NCI-H1694 treated with DMSO at 0.1 percent for 48 hours (cell line): ENCODE results near the gene NOS1AP.
"Not testable (repeated sequence)": the region's sequence is repeated elsewhere in the genome, so short reads cannot be mapped to it uniquely, and the experiment has no call there.

Experiments used
- DNase-seq: peaks from one replicate; lab custom pipeline; 2025; lab: John Stamatoyannopoulos, UW

NOS1AP gene

DNA sequence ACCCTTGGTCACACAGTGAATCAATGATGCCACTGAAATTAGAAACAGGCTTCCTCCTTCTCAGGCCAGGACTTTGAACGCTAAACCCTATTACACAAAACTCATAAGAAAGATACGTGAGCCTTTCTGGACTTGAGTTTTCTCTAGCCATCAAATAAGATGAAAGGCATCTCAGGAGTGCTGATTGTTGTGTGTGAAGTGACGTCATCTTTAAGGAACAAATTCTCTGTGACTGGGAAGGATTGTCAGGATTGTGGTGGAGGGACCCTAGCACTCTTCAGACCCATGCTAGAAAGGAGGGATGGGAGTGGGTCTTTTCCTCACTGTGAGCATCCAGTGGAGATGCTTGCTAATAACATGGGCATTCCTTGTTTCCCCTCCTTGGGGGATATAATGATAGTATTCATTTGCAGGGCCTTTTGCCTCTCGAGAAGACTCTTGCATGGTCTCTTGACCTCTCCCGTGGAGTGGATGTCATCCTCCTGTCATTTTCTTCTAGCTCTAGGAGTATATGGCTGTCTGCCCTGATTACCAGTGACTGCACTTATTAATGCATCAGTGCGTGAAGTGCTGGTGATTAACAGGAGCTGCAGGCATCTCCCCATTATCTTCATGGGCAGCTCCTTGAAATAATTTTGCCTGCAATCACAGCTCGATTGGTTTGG is 267.3 kb downstream of the NOS1AP start:
- DNase-seq: no peak

DNA sequence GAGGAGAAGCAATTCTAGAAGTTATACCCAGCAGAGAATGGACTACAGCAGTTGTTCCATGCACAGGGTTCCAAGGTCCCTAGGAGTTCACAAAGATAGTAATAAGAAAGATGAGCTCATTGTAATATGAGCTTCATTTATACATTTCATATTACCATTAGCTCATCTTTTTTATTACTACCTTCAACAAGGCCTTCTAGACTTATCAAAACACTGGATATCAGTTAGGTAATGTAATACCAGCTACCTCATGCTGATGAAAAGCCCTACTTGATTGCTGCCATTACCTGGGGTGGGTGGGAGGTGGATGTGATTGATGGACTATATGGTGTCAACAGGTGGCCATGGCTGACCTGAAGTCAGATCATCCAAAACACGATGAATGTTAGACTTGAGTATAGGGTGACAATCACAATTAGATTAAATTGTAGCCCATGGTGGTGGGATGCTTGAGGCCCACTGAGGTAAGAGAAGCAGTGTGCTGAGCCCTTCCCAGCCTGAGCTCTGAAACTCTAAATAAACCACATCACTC is 273.0 kb downstream of the NOS1AP start:
- no peak for DNase-seq

DNA sequence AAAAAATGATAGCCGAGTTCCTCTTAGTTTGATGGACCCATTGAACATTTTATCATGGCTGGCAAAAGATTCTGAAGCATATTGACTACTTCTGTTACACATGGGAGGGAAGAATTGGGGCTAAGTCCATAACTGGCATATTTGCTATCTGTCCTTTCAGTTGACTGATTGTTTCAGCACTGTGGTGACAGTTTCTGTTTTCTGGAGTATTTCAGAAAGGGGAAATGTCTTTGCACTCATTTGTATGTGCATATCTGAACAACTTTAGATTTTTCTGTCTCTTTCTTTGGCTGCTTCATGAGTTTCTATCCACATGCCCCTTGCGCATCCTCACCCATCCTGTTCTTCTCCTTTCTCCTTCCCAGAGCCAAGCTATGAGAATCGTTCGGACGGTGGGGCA is 274.0 kb downstream of the NOS1AP start:
- no peak for DNase-seq

DNA sequence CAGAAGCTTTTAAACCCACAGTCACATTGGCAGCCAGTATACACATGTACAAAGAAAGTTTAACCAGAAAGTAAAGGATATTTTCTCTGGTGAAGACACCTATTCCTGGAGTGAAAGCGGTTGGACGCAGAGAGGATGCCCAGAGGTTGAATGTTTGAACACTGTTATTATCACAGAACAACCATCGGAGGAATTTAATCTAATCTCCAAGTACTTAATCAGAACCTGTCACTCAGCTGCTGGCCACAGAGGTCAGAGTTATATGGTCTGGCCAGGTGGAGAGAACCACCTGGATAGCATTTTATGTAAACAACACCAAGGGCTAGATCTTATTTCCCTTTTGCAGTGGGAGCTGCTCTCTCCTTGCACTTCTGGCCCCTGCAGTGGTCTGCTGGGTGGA is 277.8 kb downstream of the NOS1AP start:
- no peak for DNase-seq

DNA sequence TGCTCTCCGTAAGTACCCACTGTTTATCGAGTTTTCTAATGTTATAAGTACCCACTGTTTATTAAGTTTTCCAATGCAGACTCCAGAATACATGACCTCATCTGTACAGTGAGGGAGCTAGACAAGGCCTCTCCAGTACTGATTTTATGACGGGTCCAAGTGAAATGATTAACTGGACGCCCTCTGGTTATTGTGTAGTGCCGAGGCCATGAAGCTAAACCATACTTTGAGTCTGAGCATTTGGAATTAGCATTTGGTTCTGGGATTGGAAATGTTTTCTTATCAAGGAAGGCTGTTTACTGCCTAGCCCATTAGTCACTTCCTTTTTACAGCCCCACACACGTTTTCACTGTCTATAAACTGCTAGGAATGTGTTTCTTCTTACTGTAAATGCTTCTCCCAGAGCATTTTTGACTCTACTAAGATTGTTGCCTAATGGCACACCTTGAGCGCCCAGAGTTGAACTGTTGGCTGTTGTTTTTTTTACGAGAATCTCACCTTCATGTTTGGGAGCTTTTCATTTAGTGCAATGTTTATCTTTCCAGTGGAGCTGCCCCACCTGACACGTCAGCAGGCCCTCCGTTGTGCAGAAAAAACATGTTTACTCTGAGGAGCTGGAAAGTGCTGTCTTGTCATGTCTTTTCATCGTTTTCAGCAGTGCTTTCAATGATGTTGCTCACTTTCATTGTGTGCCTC is 280.3 kb downstream of the NOS1AP start:
- DNase-seq: no peak

DNA sequence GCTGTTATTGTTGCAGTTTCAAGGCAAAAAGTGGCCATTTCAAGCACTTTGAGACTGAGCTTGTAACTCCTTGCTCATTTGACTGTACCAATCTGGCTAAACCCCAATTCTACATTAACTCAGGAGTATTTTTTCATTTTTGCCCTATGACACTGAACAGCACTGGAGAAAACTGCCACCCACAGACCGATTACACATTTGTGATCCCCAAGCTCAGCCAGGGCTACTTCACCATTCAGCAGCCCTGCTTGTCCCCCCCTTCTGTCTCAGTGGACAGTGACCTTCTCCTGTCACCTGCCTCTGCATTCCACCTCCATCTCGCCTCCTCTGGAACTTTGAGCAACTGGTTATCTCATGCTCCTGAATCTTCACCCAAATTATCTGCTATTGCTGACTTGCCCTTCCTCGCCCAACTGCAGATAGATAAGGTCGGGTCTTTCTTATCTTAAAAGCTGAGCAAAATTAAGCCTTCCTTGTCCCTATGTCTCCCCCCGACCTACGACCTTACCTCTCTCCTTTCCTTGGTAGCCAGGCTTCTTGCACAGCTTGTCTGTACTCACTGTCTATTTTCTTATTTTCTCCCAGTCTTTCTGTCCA is 281.9 kb downstream of the NOS1AP start:
- DNase-seq: no peak

GRCh38 chr1:162351874-162352273 is 282.4 kb downstream of the NOS1AP start:
- not testable (repeated sequence) for DNase-seq

GRCh38 chr1:162353078-162353477 is 283.6 kb downstream of the NOS1AP start:
- DNase-seq: no peak

GRCh38 chr1:162353702-162354101 is 284.2 kb downstream of the NOS1AP start:
- no peak for DNase-seq

GRCh38 chr1:162357681-162358266 is 288.3 kb downstream of the NOS1AP start:
- DNase-seq: peak; percentile 32

DNA sequence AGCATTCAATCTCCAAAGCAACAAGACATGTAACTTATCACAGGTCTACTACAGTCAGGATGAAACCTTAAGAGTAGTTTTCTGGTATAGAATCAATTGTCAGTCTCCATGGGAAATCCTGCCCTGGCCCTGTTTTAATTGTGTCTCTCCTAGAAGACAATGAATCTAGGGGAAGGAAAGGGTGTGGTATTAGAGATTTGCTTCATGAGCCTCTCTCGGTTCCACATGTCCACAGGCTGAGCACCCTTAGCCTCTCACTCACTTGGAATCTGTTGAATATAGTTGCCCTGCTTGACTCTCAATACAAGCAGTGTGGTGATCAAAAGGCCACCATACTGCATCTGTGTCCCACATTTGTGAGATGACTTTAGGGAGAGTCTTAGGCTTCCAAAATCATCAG is 289.4 kb downstream of the NOS1AP start:
- DNase-seq: no peak

DNA sequence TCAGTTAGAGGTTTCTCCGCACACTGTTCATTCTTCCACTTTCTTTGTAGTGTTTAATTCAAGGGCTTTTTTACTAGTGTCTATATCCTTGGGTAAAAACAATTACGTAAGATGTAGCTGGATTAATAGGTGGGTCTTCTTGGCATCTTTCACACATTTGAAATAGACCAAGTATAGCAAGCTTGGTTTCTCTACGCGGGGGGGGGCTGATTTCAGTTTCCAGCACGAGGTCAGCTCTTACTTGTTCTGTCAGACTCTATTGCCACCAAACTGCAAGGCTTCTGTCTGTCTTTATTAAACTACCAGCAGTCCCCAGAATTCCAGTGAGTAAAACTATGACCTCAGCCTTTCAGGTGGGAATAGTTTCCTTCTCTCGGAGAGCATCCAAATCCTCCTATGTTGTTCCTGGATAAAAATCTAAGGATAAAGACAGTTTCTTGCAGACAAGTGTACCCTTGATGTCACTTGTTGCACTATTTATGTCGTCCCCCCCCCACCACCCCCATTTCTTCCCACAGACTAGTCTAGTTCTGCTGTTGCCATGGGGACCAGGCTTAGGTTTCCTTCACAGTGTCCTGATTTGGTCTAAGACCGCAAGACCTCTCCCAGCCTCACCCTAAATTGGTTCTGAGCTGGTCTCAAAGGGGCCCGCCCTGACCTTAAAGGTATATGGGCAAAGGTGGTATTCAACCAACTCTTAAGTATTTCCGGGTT is 290.2 kb downstream of the NOS1AP start:
- no peak for DNase-seq

- DNase-seq: no peak
These were observed 290.9 kb downstream of the NOS1AP start for GRCh38 chr1:162360237-162360873.

DNA sequence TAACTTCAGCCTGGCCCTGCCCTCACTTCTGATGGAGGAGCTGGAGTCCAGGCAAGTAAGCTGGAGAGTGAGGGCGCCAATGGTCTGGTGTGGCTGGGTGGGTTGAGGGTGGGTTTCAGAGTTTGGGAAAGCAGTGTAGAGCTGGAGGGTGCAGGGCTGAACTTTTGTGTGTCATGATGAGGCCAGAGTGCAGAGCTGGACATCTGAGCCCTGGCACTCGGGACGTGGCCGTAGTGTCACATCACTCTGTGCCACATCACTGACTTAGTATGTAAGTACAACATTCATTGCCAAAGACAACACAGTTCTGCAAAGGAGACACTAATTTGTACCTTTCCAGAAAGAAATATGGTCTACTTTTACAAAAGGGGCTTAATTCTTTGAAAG is 291.4 kb downstream of the NOS1AP start:
- DNase-seq: no peak

DNA sequence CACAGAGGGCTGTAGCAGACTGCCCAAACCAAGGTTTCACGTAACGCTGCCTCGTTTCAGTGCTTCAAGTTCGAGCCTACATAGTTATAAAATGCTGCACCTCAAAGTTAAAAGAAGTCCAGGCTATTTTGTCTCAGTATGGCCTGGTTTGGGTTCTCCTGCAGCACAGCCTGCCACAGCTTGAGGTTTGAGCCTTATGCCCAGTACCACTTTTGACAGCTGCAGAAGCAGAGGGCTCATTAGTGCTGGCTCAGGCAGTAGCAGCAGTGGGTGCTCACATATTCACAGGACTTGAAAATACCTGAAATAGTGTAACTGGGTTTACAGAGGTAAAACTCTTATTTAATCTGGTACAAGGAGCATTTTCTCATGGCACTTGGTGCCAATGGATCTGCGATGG is 291.9 kb downstream of the NOS1AP start:
- no peak for DNase-seq

- no peak for DNase-seq
These were observed 294.3 kb downstream of the NOS1AP start for GRCh38 chr1:162363823-162364222.

- DNase-seq: no peak
These were observed 295.0 kb downstream of the NOS1AP start for GRCh38 chr1:162364498-162364897.

DNA sequence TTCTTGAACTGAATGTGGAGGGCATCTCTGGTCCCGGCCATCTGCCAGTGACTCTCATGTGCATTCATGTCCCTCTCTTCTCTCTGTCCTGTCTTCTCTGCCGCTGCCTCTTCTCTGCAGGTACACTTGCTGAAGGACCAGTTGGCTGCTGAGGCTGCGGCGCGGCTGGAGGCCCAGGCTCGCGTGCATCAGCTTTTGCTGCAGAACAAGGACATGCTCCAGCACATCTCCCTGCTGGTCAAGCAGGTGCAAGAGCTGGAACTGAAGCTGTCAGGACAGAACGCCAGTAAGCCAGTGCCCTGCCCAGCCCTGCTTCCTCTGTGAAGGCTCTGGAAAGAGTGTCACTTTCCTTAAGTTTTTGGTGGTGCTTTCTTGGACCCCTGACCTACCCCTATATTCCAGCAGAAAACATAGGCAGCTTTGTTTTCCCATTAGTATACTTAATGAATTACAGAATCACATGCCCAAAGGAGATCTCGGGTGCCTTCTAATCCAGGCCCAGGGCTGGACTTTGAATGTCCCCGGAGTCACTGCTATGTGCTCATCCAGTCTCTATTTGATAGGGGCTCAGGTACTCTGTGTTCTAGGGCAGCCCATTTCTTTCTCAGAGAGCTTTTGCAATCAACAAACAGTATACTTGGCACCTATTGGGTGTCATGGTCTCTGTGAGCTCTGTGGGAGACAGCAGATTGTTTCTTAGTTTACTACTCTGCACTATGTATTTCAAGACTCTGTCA is 296.0 kb downstream of the NOS1AP start:
- no peak for DNase-seq

DNA sequence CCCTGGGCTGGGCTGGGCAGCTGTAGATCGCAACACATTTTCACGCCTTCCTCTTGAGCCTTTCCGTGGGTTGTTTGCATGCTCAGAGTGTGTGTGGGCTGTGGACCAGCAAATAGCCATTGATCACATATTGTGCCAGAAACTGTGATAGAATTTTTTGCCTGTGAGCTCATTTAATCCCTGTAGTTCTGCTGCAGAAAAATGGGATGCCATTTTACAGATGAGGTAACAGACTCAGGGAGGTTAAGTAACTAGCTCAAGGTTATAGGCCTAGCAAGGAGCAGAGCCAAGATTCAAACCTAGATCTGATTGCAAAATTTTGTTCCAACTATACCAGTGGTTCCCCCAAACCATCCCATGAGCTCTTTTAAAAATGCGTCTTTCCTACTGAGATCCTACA is 296.7 kb downstream of the NOS1AP start:
- no peak for DNase-seq

DNA sequence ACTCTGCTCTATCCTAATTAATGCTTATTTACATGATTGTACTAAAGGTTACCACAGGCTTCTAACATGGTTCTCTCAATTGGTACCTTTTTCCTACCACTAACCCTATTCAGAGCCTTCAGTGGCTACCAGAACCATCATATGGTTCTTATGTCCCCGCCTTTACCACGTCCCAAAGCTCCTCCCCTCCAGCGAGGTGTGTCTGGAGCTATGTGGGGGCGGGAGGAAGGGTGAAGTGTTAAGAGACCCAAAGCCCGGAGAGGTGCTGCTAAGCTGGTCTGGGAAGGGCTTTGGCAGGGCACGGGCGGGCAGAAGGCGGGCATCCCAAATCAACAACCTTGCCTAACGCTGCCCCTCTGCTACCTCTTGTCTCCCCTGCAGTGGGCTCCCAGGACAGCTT is 297.2 kb downstream of the NOS1AP start:
- DNase-seq: no peak

- no peak for DNase-seq
These were observed 297.6 kb downstream of the NOS1AP start for GRCh38 chr1:162367073-162367472.
